ENCODE data around the gene PTGDS.

DNA sequence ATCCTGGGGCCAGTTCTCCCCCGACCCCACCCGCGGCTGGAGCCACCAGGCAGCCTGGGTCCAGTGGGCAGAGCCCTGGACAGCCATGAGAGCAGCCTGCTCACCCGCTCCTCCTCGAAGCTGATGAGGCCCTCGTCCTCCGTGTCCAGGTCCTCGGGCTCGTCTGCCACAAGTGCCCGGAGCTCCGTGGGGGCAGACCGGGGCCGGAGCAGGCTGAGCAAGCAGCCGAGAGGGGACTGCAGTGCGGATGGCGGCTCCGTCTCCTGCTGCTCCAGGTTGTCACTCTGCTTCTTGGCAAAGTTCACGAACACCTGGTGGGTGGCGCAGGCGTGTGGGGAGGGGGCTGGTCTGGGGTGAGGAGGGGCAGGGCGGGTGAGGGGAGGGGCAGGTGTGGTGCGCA, 31.0 kb downstream of the PTGDS start:
- TF ChIP-seq CTBP1 (IDR thresholded peaks at IDR 0.05; ENCODE audit: borderline replicate concordance): no peak
- TF ChIP-seq BHLHE40 (IDR thresholded peaks at IDR 0.05; ENCODE audit: borderline replicate concordance): no peak
